Psoas muscle (tissue), 8 donors: Measurements from ENCODE around the gene INF2. TPM values are rescaled to one million over a fixed set of nuclear protein-coding genes. Genes with fewer than 3 reads are reported as not detected.
"Not testable (repeated sequence)": the region's sequence is repeated elsewhere in the genome, so short reads cannot be mapped to it uniquely, and the experiment has no call there.

Experiments used
- ATAC-seq, 4 donors: fragments of 200-7000 bp; cut with Tn5 transposase; one replicate each; pipeline ENCODE4 v1.9.1; 2020; ENCODE audit warnings: moderate library complexity in 3 of 4, mild to moderate bottlenecking in 2 of 4
- DNase-seq, 2 donors: peaks; one replicate each; pipeline ENCODE4 v3.0.0-alpha.2; 2020
- H3K27ac ChIP-seq: fragments of 200-600 bp; one replicate; pipeline ENCODE4 v1.8.0; 2022
- H3K27me3 ChIP-seq, 3 donors: fragments of 200-600 bp in 1 of 3; one replicate each; pipeline versions ENCODE4 v1.6.1 to v1.8.0; 2013 to 2022; ENCODE audit warnings: low read length in 2 of 3, mild to moderate bottlenecking in 2 of 3, moderate library complexity in 1 of 3; ENCODE audit not compliant: insufficient read depth in 3 of 3
- H3K36me3 ChIP-seq, 2 donors: fragments of 200-600 bp in 1 of 2; one replicate each; pipeline versions ENCODE4 v1.6.1 to v1.8.0; 2013 to 2022; ENCODE audit warnings: low read depth in 1 of 2, mild to moderate bottlenecking in 1 of 2, moderate library complexity in 1 of 2; ENCODE audit not compliant: insufficient read depth in 1 of 2
- H3K4me1 ChIP-seq: fragments of 200-600 bp; one replicate; pipeline ENCODE4 v1.8.0; 2022
- H3K4me3 ChIP-seq: fragments of 200-600 bp; one replicate; pipeline ENCODE4 v1.8.0; 2022; ENCODE audit warnings: mild to moderate bottlenecking
- H3K9me3 ChIP-seq: fragments of 200-600 bp; one replicate; pipeline ENCODE4 v1.8.0; 2022
- CTCF ChIP-seq: fragments of 200-600 bp; IDR thresholded peaks from one replicate; pipeline ENCODE4 v1.8.0; 2022; ENCODE audit warnings: antibody characterized with exemption
- WGBS, 3 donors: extraction: QIAGEN DNeasy Blood & Tissue Kit; methylation state at CpG; one replicate each; pipeline versions ENCODE4 v1.1.6 to v1.1.7; 2013; 5-methylcytosine and 5-hydroxymethylcytosine counted together
- intact Hi-C, 2 donors: fragments of 100-400 bp; cut with DNase I; formaldehyde crosslinking; loops; one replicate each; pipeline versions ENCODE4 v1.11.0 to v1.14.2; 2022
- polyA plus RNA-seq, 3 donors: library from polyadenylated mRNA; stranded (reverse); fragments of 200-250 nt; gene quantifications; one replicate each; pipeline ENCODE4 v1.2.3, GENCODE V29; 2013
- total RNA-seq, 4 donors: library from RNA; stranded (reverse); fragmentation: NEBNext Ultra II Directional in 2 of 4; extraction: Animal tissue kit (Norgen Biotek cat#: 25700) in 2 of 4; gene quantifications; one replicate each; pipeline versions ENCODE4 v1.2.1 to v1.2.4, GENCODE V29; 2021 to 2023
- donor health status: healthy with polysubstance abuse.
- donor health status: DM: no; HTN: no; CAD: no; lungs with moderate emphysema.
- donor health status: Bipolar disorder and iron deficiency.
- donor health status: healthy.
- donor health status: DM: yes; HTN: yes; CAD: no.
- donor health status: DM: no; HTN: no; CAD: no.
- donor health status: DM: no; HTN: no; CAD: no.
- donor health status: DM: yes; HTN: yes; CAD: no.

INF2 gene
- total and polyA plus RNA-seq, 7 donors, result 12.0 to 29.1 (median 21.6) TPM

- Histone ChIP-seq H3K27me3 (peaks cover 0 to 4% (median 2%) of the 10 kb centered on the region in 3 donors), H3K4me1 (no peaks in the 10 kb centered on the region), H3K36me3 (no peaks in the 10 kb centered on the region), H3K4me3 (no peak overlapping the region), H3K9me3 (no peaks in the 10 kb centered on the region), H3K27ac (no peak overlapping the region)
- no peak for TF ChIP-seq CTCF
- intact Hi-C loops, result no loop called here
- WGBS, 3 donors, result 93 to 95% (median 94%) methylated on average over 12 of the region's 12 CpGs
- DNase-seq (no peak), ATAC-seq (no peak)
Measured at GRCh38 chr14:104666981-104667380, 22.4 kb upstream of the INF2 start.

GRCh38 chr14:104669697-104670096 is 19.7 kb upstream of the INF2 start:
- no peak for ATAC-seq
- 69 to 77% (median 75%) methylated on average over 3 of the region's 3 CpGs for WGBS, 3 donors

GRCh38 chr14:104671330-104671977 is 18.0 kb upstream of the INF2 start:
- WGBS, 3 donors, result 86 to 87% (median 87%) methylated on average over 19 of the region's 19 CpGs
- H3K27ac ChIP-seq, intact Hi-C loops, H3K4me3 ChIP-seq, H3K4me1 ChIP-seq, DNase-seq, H3K9me3 ChIP-seq, ATAC-seq, H3K27me3 ChIP-seq, H3K36me3 ChIP-seq: not testable (repeated sequence)

More at GRCh38 chr14:104669697-104670096, 19.7 kb upstream of the INF2 start:
- no peaks in the 10 kb centered on the region for H3K9me3 ChIP-seq
- intact Hi-C loops, result no loop called here
- no peaks in the 10 kb centered on the region for H3K36me3 ChIP-seq
- peaks cover 0 to 2% (median 0%) of the 10 kb centered on the region in 3 donors for H3K27me3 ChIP-seq
- H3K27ac ChIP-seq, result no peak overlapping the region
- no peaks in the 10 kb centered on the region for H3K4me1 ChIP-seq
- DNase-seq, result no peak
- no peak for TF ChIP-seq CTCF
- no peak overlapping the region for H3K4me3 ChIP-seq

GRCh38 chr14:104672119-104672518 is 17.3 kb upstream of the INF2 start:
- ATAC-seq, H3K4me3 ChIP-seq, H3K36me3 ChIP-seq, H3K9me3 ChIP-seq, H3K4me1 ChIP-seq, H3K27me3 ChIP-seq, DNase-seq, H3K27ac ChIP-seq, intact Hi-C loops: not testable (repeated sequence)
- WGBS, 3 donors, result 83 to 86% (median 84%) methylated on average over 7 to 8 of the region's 8 CpGs

GRCh38 chr14:104673481-104673880 is 15.9 kb upstream of the INF2 start:
- intact Hi-C loops, result no loop called here
- DNase-seq, result peak; percentile 2 to 46
- Histone ChIP-seq H3K4me1 (peaks cover 9% of the 10 kb centered on the region), H3K27me3 (no peaks in the 10 kb centered on the region), H3K9me3 (no peaks in the 10 kb centered on the region), H3K4me3 (no peak overlapping the region), H3K27ac (no peak overlapping the region), H3K36me3 (no peaks in the 10 kb centered on the region)
- no peak for ATAC-seq
- TF ChIP-seq CTCF, result no peak
- WGBS, 3 donors, result 86 to 88% (median 86%) methylated on average over 9 of the region's 9 CpGs

GRCh38 chr14:104675447-104675846 is 14.0 kb upstream of the INF2 start:
- WGBS, 3 donors, result 93 to 95% (median 93%) methylated on average over 2 of the region's 2 CpGs
- H3K9me3 ChIP-seq, result no peaks in the 10 kb centered on the region
- intact Hi-C loops, result no loop called here
- no peaks in the 10 kb centered on the region for H3K36me3 ChIP-seq
- DNase-seq (no peak), ATAC-seq (no peak)
- H3K4me1 ChIP-seq, result peaks cover 18% of the 10 kb centered on the region
- no peak overlapping the region for H3K27ac ChIP-seq
- TF ChIP-seq CTCF, result no peak
- no peaks in the 10 kb centered on the region for H3K27me3 ChIP-seq
- no peak overlapping the region for H3K4me3 ChIP-seq
